MG63 (cell line): Measurements from ENCODE around the gene CX3CL1. TPM values are rescaled to one million over a fixed set of nuclear protein-coding genes. Genes with fewer than 3 reads are reported as not detected.
"Not testable (repeated sequence)": the region's sequence is repeated elsewhere in the genome, so short reads cannot be mapped to it uniquely, and the experiment has no call there.

Source experiments
- DNase-seq: peaks from one replicate; pipeline ENCODE4 v3.0.0-alpha.2; 2020
- H3K27me3 ChIP-seq: fragments of 250-450 bp; sonication (Bioruptor Pico); 2 replicates; pipeline ENCODE4 v1.5.1; 2020; ENCODE audit warnings: mild to moderate bottlenecking, moderate library complexity
- H3K36me3 ChIP-seq: fragments of 250-450 bp; sonication (Bioruptor Pico); 2 replicates; pipeline ENCODE4 v1.5.1; 2020; ENCODE audit warnings: mild to moderate bottlenecking, moderate library complexity
- H3K4me3 ChIP-seq: fragments of 250-450 bp; sonication (Bioruptor Pico); 2 replicates; pipeline ENCODE4 v1.5.1; 2020; ENCODE audit warnings: mild to moderate bottlenecking, moderate library complexity
- H3K9me3 ChIP-seq: fragments of 250-450 bp; sonication (Bioruptor Pico); 2 replicates; pipeline ENCODE4 v1.5.1; 2020; ENCODE audit warnings: mild to moderate bottlenecking, moderate library complexity
- total RNA-seq: library from RNA; depleted of rRNA; stranded (reverse); fragments of >200 nt; shearing (Covaris generic); gene quantifications from 2 replicates; pipeline ENCODE4 v1.2.3, GENCODE V29; 2014; ENCODE audit warnings: low replicate concordance

The CX3CL1 gene
- total RNA-seq, 1 experiment from 2014 or later, result not detected

DNA sequence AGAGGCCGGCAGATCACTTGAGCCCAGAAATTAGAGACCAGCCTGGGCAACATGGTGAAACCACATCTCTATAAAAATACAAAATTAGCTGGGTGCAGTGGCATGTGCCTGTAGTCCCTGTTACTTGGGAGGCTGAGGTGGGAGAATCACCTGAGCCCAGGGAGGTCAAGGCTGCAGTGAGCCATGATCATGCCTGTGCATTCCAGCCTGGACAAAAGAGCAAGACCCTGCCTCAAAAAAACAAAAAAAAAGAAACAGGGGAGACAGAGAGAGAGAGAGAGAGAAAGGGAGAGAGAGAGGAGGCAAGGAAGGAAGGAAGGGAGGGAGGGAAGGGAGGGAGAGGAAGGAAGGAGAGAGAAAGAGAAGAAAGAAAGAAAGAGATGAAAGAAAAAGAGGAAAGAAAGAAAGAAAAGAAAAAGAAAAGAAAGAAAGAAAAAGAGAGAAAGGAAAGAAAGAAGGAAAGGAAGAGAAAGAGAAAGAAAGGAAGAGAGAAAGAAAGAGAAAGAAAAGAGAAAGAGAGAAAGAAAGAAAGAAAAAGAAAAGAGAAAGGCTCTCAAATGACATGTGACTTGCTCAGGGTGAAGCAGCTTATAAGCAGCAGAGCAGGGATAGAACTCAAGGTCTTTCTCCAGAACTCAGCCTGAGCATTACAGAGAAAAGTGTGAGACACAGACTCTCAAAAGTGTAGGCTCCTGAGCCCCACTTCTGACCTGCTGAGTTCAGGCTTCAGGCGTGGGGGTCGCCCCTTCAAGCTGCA, 15.5 kb downstream of the CX3CL1 start:
- Histone ChIP-seq H3K27me3 (peaks cover 31% of the 10 kb centered on the region), H3K36me3 (no peaks in the 10 kb centered on the region), H3K9me3 (peaks cover 5% of the 10 kb centered on the region), H3K4me3 (no peak overlapping the region)
- no peak for DNase-seq

DNA sequence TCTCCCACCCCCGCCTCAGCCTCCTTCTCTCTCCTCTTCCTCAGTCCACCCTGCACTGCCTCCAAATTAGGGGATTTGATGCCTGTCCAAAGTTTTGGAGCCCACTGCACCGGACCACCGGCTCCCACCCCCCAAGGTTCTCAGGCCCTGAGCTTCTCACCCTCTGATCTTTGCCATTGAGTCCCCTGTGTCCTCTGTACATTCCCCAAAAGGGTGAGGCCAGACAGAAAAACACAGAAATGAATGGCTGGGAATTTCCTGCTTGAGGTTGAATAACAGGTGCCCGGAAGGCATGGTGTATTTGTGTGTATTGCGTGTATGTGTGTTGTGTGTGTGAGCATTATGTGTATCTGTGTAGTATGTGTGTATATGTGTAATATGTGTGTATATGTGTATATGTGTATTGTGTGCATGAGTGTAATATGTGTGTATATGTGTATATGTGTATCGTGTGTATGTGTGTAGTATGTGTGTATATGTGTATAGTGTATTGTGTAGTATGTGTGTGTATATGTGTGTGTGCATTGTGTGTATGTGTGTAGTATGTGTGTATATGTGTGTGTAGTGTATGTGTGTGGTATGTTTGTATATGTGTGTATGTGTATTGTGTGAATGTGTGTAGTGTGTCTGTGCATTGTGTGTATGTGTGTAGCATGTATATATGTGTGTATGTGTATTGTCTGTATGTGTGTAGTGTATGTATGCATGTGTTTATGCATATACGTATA, 16.2 kb downstream of the CX3CL1 start:
- Histone ChIP-seq H3K27me3 (peaks cover 32% of the 10 kb centered on the region), H3K9me3 (peaks cover 5% of the 10 kb centered on the region), H3K4me3 (no peak overlapping the region), H3K36me3 (no peaks in the 10 kb centered on the region)
- DNase-seq, result no peak

DNA sequence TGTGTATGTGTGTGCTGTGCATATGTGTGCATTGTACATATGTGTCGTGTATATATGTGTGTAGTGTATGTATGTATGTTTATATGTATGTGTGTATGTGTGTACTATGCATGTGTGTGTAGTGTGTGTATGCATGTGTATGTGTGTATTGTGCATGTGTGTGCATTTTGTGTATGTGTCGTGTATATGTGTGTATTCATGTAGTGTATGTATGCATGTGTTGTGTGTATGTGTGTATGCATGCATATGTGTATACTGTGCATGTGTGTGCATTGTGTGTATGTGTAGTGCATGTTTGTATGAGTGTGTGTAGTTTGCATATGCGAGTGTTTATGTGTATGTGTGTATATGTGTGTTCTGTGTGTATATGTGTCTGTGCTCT, 16.8 kb downstream of the CX3CL1 start:
- peaks cover 37% of the 10 kb centered on the region for H3K27me3 ChIP-seq
- no peak for DNase-seq
- no peak overlapping the region for H3K4me3 ChIP-seq
- peaks cover 5% of the 10 kb centered on the region for H3K9me3 ChIP-seq
- no peaks in the 10 kb centered on the region for H3K36me3 ChIP-seq

DNA sequence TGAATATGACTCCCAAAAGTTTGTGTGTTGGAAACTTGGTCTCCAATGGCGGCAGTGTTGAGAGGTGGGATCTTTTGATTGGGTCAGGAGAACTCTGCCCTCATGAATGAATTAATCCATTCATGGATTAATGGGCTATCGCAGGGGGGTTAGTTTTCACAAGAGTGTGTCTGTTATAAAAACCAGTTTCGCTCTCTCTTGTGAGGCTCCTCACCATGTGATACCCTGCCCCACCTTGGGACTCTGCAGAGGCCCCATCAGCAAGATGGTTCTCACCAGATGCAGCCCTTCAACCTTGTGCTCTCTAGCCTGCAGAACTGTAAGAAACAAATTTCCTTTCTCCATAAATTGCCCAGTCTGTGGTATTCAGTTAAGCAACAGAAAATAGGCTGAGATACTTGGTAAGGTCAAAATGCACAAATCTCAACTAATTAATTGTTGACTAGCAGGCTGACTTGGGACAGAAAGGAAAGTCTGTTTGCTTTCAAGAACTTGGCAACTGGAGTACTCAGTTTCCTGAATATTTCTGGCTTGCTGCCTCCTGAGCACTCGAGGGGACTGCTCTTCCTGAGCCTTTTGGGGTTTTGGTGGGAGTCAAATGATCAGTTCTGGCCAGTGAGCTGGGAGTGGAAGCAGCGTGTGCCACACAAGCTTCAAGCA, 18.5 kb downstream of the CX3CL1 start:
- no peak for DNase-seq
- H3K9me3 ChIP-seq, result peaks cover 13% of the 10 kb centered on the region

DNA sequence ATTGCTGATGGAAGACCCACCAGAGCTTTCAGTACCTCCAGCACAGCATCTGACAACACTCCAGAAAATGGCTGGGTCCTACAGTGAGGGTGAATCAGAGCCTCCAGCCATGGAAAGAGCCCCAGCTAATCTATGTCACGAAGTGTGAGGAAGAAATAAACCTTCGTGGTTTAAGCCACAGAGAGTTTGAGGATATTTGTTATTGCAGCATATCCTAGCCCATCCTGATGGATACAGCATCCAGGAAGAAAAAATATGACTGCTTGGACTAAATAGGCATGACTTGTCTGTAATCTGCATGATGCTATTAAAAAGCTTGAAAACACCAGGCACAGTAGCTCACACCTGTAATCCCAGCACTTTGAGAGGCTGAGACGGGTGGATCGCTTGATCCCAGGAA, 19.0 kb downstream of the CX3CL1 start:
- peaks cover 13% of the 10 kb centered on the region for H3K9me3 ChIP-seq
- no peak overlapping the region for H3K4me3 ChIP-seq
- H3K36me3 ChIP-seq, result no peaks in the 10 kb centered on the region
- no peak for DNase-seq
- peaks cover 47% of the 10 kb centered on the region for H3K27me3 ChIP-seq

More for the DNA sequence above, 18.5 kb downstream of the CX3CL1 start:
- Histone ChIP-seq H3K36me3 (no peaks in the 10 kb centered on the region), H3K27me3 (peaks cover 42% of the 10 kb centered on the region), H3K4me3 (no peak overlapping the region)

DNA sequence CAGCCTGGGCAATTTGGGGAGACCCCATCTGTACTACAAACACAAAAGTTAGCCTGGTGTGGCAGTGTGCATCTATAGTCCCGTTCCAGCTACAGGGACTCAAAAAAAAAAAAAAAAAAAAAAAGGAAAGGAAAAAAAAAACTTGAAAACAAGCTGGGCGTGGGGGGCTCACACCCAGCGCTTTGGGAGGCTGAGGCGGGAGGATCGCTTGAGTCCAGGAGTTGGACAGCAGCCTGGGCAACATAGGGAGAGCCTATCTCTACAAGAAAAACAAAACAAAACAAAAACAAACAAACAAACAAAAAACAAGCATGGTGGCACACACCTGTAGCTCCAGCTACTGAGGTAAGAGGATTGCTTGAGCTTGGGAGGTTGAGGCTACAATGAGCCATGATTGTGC, 19.4 kb downstream of the CX3CL1 start:
- Histone ChIP-seq H3K4me3 (no peak overlapping the region), H3K36me3 (no peaks in the 10 kb centered on the region), H3K27me3 (peaks cover 47% of the 10 kb centered on the region), H3K9me3 (peaks cover 13% of the 10 kb centered on the region)
- DNase-seq, result no peak

DNA sequence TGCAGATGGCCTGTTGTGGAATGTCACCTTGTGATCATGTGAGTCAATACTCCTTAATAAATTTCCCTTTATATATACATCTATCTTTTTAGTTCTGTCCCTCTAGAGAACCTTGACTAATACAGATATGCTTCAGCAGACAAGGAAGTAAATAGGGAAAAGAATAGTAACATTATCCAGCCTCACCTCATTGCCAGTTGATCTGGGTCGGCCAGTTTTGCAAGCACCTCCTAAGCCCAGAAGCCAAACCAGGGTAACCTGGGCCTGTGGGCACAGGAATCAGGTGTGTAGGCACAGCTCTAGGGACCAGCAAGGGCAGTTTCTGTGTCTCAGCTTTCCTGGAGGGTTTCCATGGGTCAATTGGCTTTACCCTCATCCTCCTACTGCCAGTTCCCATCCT, 20.4 kb downstream of the CX3CL1 start:
- H3K36me3 ChIP-seq, result no peaks in the 10 kb centered on the region
- no peak for DNase-seq
- peaks cover 44% of the 10 kb centered on the region for H3K27me3 ChIP-seq
- peaks cover 13% of the 10 kb centered on the region for H3K9me3 ChIP-seq
- no peak overlapping the region for H3K4me3 ChIP-seq

DNA sequence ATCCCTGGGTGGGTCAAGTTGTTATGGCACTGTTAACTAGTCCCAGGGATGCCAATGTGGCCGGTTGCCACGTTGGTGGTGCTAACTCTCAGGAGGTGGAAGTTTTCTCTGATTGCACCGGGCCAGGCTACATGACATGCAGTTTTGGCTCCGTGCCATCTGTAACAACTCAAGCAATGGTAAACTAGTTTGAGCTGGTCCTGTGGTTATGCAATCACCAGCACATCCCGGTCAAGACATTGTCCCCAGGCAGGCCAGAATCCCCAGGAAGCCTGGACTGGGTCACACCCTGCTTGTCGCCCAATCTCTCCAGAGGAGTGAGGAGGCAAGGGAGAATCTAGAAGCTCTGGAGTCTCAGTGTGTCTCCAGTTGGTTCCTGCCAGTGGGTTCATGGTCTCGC, 22.2 kb downstream of the CX3CL1 start:
- peaks cover 40% of the 10 kb centered on the region for H3K27me3 ChIP-seq
- DNase-seq, result no peak
- H3K9me3 ChIP-seq, result peaks cover 13% of the 10 kb centered on the region
- no peak overlapping the region for H3K4me3 ChIP-seq
- H3K36me3 ChIP-seq, result no peaks in the 10 kb centered on the region

DNA sequence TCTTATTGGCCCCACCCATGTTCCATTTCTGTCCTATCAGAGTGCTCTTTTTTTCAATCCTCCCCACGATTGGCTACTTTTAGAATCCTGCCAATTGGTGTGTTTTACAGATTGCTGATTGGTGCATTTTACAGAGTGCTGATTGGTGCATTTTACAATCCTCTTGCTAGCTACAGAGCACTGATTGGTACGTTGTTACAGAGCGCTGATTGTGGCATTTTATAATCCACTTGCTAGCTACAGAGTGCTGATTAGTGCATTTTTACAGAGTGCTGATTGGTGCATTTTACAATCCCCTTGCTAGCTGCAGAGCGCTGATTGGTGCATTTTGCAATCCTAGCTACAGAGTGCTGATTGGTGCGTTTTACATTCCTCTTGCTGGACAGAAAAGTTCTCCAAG, 22.7 kb downstream of the CX3CL1 start:
- Histone ChIP-seq H3K4me3 (no peak overlapping the region), H3K27me3 (peaks cover 34% of the 10 kb centered on the region), H3K36me3 (no peaks in the 10 kb centered on the region)

DNA sequence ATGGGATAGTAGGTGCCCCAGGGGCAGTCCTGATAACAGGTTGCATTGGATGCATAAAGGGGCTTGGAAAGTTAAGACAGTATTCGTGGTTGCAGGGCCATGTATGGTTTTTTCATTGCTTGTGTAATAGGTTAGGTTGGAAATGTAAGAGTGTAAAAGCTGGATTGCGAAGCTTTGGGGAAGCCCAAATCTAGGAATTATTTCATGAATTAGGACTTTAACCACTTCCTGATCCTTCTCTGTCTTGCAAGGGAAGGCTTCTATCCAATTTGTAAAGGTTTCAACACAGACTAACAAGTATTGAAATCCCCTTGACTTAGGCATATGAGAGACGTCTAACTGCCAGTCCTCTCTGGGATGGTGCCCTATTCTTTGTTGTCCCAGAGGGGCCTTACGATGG, 24.5 kb downstream of the CX3CL1 start:
- no peaks in the 10 kb centered on the region for H3K36me3 ChIP-seq
- H3K4me3 ChIP-seq, result no peak overlapping the region
- peaks cover 8% of the 10 kb centered on the region for H3K9me3 ChIP-seq
- peaks cover 22% of the 10 kb centered on the region for H3K27me3 ChIP-seq
- DNase-seq, result no peak

More for the DNA sequence above, 22.7 kb downstream of the CX3CL1 start:
- peaks cover 13% of the 10 kb centered on the region for H3K9me3 ChIP-seq
- DNase-seq, result no peak

DNA sequence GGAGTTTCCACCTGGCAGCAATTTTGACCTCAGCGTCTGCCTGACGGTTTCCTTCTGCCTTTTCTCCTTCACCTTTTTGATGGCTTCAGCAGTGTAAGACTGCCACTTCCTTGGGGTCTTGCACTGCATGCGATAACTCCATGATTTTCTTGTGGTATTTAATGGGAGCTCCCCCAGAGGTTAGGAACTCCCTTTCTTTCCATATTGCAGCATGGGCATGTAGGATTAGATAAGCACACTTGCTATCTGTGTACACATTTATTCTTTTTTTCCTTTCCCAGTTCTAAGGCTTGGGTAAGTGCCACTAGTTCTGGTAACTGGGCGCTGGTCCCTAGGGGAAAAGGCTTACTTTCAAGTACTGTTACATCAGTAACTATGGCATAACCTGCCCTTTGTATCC, 25.2 kb downstream of the CX3CL1 start:
- DNase-seq, H3K4me3 ChIP-seq, H3K36me3 ChIP-seq, H3K9me3 ChIP-seq: not testable (repeated sequence)
- peaks cover 19% of the 10 kb centered on the region for H3K27me3 ChIP-seq

DNA sequence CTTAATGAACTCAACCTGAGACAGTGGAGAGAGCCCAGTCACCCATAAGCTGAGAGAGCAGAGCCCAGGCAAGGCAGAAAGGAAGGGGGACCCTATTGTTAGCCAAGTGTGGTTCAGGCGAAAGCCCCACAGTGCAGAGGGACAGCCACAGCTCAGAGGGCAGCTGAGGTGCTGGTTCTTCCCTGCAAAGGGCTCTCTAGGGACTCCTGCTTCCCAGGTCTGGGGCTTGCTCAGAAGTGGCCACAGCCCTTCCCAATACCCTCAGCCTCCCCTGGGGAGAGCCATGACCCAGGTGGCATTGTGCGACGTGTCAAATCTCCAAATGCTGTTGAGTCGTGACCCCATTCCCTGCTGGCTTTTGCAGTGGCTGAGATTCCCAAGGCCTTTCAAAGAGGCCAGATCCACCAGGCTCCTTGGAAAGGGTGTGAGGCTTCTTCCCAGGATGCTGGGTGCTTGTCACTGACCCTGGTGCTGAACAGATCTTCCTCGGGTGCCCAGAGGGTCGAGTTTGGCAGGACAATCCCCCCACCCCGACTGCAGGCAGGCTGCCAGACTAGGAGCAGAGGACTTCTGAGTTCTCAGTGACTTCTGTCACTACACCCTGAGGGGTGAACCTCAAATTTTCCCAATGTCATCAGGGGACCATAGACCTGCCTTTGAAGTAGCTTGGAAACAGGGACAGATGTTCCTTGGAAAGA, 29.8 kb downstream of the CX3CL1 start:
- Histone ChIP-seq H3K27me3 (peaks cover 17% of the 10 kb centered on the region), H3K4me3 (no peak overlapping the region), H3K36me3 (no peaks in the 10 kb centered on the region), H3K9me3 (no peaks in the 10 kb centered on the region; the same call in 1 of the 2 replicates)
- no peak for DNase-seq

DNA sequence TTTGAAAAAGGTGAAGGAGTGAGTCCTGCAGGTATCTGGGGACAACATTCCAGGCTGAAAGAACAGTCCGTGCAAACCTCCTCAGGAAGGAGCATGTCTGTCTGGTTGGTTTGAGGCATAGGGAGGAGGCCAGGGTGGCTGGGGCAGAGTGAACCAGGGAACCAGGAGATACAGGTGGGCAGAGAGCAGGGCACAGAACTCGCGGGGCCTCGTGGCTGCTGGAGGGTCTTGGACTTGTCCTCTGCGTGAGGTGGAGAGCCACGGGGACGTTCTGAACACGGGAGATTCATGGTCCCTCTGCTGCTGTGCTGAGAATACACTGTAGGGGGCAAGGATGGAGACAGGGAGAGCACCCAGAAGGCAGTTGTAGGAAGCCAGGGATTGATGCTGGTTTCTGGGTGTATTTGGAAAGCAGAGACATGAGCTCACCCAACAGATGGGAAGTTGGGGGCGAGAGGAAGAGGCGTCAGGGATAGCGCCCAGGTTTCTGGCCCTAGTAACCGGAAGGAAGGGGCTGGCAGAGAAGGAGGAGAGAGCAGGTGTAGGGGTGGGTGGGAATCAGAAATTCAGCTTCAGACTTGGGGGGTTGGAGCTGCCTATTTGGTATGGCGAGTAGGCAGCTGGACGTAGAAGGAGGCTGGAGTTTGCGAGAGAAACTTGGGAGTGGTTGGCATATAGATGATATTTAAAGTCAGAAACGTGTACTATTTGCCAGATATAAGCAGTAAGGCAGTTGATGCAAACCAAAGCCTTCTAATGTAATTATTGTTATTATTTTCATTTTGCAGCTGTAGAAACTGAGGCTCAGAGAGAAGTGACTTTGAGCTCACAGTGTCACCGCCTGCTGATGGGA, 31.9 kb downstream of the CX3CL1 start, which contains the start of gene CCL17:
Gene CCL17 (plus strand): TSS at position 803 of the 853 bp plus-strand sequence. CDS start 9,166 bp downstream, outside the sequence.
- H3K4me3 ChIP-seq, result no peak within 1 kb of the TSS
- no peak for DNase-seq
- peaks cover 26% of the 10 kb centered on the region for H3K27me3 ChIP-seq
- H3K36me3 ChIP-seq, result no peaks in the 10 kb centered on the region
- no peaks in the 10 kb centered on the region; the same call in 1 of the 2 replicates for H3K9me3 ChIP-seq

DNA sequence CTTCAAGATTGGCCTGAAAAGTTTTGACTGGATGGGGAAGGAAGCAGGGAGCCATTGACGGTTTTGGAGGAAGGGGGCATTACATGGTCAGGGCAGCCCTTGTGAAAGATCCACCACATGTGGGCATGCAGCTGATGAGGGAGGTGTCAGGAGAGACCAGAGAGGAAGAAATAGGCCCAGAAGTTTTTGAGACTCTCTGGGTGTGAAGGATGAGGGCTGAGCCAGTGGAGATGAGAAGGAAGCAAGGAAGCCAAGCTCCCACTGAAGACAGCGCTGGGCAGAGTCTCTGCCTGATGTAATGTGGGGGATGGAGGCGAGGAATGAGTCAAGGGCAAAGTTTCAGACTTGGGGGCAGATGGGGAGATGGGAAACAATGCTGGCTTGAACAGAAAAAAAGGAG, 32.8 kb downstream of the CX3CL1 start:
- H3K9me3 ChIP-seq, result no peaks in the 10 kb centered on the region; the same call in 1 of the 2 replicates
- no peak for DNase-seq
- H3K36me3 ChIP-seq, result no peaks in the 10 kb centered on the region
- H3K27me3 ChIP-seq, result peaks cover 27% of the 10 kb centered on the region
- no peak overlapping the region for H3K4me3 ChIP-seq

DNA sequence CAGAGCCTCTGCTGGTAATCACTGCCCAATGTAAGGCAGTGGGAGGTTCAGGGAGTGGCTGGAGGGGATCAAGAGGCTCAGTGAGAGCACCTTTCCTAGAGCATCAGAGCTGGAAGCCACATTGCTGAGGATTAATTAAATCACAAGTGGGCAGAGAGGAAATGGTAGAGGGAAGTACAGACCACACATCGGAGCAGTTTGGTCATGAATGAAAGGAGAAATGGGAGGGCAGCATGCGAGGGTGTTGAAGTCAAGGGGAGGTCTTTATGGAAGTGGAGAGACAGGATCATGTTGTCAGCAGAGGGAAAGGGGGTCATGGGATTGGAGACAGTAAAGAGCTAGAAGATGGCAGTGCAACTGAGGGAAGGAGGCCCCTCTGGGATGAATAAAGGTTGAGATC, 34.6 kb downstream of the CX3CL1 start:
- DNase-seq, result no peak
- Histone ChIP-seq H3K4me3 (no peak overlapping the region), H3K36me3 (no peaks in the 10 kb centered on the region), H3K27me3 (peaks cover 27% of the 10 kb centered on the region), H3K9me3 (no peaks in the 10 kb centered on the region; the same call in 1 of the 2 replicates)
